MG63 (cell line): ENCODE results near the gene ILF3. TPM values are rescaled to one million over a fixed set of nuclear protein-coding genes. Genes with fewer than 3 reads are reported as not detected.
"Not testable (repeated sequence)": the region's sequence is repeated elsewhere in the genome, so short reads cannot be mapped to it uniquely, and the experiment has no call there.

ENCODE experiments used
- DNase-seq: peaks from one replicate; pipeline ENCODE4 v3.0.0-alpha.2; 2020
- H3K27me3 ChIP-seq: fragments of 250-450 bp; sonication (Bioruptor Pico); 2 replicates; pipeline ENCODE4 v1.5.1; 2020; ENCODE audit warnings: mild to moderate bottlenecking, moderate library complexity
- H3K36me3 ChIP-seq: fragments of 250-450 bp; sonication (Bioruptor Pico); 2 replicates; pipeline ENCODE4 v1.5.1; 2020; ENCODE audit warnings: mild to moderate bottlenecking, moderate library complexity
- H3K4me3 ChIP-seq: fragments of 250-450 bp; sonication (Bioruptor Pico); 2 replicates; pipeline ENCODE4 v1.5.1; 2020; ENCODE audit warnings: mild to moderate bottlenecking, moderate library complexity
- H3K9me3 ChIP-seq: fragments of 250-450 bp; sonication (Bioruptor Pico); 2 replicates; pipeline ENCODE4 v1.5.1; 2020; ENCODE audit warnings: mild to moderate bottlenecking, moderate library complexity
- total RNA-seq: library from RNA; depleted of rRNA; stranded (reverse); fragments of >200 nt; shearing (Covaris generic); gene quantifications from 2 replicates; pipeline ENCODE4 v1.2.3, GENCODE V29; 2014; ENCODE audit warnings: low replicate concordance

Gene ILF3
- total RNA-seq, 1 experiment from 2014 or later = 320 TPM

DNA sequence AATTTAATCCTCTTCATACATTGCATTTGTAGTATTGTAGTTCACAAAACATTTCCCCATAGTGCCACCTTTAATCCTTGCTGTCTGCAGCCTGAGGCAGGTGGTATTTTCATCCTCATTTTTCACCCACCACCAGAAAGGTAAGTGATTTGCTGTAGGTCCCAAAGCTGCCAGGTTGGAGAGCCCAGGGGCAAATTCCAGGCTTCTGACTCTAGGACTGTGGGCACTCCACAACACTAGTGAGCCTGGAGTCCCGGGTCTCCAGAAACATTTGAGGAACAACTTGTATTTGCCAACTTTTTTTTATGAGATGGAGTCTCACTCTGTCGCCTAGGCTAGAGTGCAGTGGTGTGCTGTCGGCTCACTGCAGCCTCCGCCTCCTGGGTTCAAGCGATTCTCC lies 6.2 kb downstream of the ILF3 start:
- Histone ChIP-seq H3K27me3 (no peaks in the 10 kb centered on the region), H3K9me3 (no peaks in the 10 kb centered on the region), H3K4me3 (no peak overlapping the region), H3K36me3 (peaks cover 58% of the 10 kb centered on the region)
- no peak for DNase-seq

DNA sequence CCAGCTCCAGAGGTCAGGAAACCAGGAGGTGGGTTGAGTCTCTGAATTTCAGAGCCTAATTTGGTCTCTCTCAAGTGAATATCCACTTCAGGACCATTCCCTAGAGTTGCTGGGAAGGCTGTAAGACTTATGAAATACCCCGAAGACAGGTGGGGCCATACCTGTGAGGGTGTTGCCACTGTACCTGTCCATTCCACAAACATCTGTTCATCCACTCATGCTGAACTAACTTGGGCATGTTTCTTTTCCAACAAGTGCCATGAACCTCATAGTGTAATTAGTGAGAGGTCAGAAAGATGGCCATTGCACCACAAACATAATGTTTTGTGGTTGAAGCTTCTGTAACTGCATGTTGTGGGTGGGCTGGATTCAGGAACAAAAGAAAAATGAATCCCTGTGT lies 7.8 kb downstream of the ILF3 start:
- Histone ChIP-seq H3K4me3 (no peak overlapping the region), H3K36me3 (peaks cover 58% of the 10 kb centered on the region), H3K9me3 (no peaks in the 10 kb centered on the region), H3K27me3 (no peaks in the 10 kb centered on the region)
- no peak for DNase-seq

DNA sequence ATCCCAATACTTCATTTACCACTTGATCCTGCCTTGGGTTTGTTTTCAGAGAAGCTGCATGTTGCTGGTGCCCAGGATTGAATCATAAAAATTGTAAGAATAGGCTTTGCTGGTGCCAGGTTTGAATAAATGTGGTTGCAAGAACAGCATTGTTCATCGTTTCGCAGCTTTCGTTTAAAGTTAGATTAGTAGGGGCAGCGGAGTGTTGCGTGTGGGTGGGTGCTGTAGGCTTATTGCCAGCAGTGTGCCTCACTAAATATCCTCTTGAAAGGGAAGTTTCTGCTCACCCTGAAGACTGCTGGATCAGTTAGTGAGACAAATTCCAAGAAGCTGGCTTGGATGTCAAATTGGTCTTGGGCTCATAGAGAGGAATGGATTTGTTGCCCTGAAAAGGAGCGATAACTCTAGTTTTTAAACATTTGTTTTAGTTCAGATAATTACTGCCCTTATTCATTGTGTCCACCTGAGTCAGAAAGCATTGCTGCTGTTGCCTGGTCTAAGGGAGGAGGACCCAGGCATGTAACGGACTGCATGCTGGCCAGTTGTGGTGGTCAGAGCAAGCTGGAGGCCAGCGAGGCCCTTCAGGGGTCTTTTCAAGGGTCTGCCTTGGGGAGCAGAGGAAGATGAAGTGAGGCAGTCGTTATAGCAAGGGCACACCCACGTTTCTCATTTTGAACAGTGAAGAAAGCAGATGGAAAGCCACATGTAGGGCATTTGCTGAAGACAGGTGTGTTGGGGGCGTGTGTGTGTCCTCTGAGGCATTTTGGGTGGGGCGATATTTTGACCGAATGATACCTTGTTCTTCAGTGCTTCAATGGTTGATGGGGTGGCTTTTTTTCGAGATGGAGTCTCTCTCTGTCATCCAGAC lies 8.5 kb downstream of the ILF3 start:
- no peaks in the 10 kb centered on the region for H3K27me3 ChIP-seq
- H3K9me3 ChIP-seq = no peaks in the 10 kb centered on the region
- DNase-seq = peak; percentile 87
- H3K4me3 ChIP-seq = no peak overlapping the region
- H3K36me3 ChIP-seq = peaks cover 55% of the 10 kb centered on the region

DNA sequence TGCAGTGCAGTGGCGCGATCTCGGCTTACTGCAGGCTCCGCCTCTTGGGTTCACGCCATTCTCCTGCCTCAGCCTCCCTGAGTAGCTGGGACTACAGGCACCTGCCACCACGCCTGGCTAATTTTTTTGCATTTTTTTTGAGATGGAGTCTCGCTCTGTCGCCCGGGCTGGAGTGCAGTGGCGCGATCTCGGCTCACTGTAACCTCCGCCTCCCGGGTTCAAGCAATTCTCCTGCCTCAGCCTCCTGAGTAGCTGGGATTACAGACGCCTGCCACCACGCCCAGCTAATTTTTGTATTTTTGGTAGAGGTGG lies 9.1 kb downstream of the ILF3 start:
- H3K4me3 ChIP-seq, DNase-seq, H3K9me3 ChIP-seq, H3K27me3 ChIP-seq: not testable (repeated sequence)
- H3K36me3 ChIP-seq = peaks cover 58% of the 10 kb centered on the region

DNA sequence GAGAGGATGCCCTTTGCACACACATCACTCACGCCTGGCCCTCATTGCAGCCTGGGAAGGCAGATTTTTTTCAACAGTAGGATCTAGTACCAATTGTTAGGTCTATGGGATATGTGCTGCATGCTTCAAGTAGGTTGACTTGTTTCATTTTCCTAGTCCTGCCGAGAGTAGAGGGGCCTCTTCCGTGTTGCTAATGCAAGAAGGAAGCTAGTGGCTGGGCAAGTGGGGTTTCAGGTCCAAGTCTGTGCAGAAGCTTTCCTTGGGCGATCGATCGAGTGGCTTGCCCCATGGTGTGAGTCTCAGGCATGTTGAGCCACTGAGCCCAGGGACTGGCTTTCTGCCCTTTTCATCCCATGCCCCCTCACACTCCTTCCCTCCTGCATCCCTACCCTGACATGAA lies 13.7 kb downstream of the ILF3 start:
- Histone ChIP-seq H3K27me3 (no peaks in the 10 kb centered on the region), H3K36me3 (peaks cover 79% of the 10 kb centered on the region), H3K9me3 (no peaks in the 10 kb centered on the region), H3K4me3 (no peak overlapping the region)
- no peak for DNase-seq

DNA sequence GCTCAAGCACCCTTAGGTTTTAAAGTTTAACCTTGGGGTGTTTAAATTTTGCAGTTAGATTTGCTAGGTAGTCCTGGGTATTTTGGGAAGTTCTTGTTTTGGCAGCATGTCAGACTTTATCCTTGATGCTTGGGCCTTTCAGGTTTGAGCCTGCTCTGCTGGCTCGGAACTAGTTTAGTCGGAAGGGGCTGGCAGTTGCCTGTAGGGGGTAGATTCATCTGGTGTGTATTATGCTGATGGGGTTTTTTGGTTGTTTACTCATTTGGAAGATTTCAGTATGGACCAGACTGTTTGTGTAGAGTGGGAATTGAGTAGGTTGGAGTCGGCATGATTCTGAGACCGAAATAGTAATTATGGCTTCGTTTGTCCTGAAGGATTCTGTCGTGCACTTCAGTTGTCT lies 15.1 kb downstream of the ILF3 start:
- H3K9me3 ChIP-seq = no peaks in the 10 kb centered on the region
- no peak for DNase-seq
- H3K36me3 ChIP-seq = peaks cover 88% of the 10 kb centered on the region
- no peaks in the 10 kb centered on the region for H3K27me3 ChIP-seq
- no peak overlapping the region for H3K4me3 ChIP-seq

DNA sequence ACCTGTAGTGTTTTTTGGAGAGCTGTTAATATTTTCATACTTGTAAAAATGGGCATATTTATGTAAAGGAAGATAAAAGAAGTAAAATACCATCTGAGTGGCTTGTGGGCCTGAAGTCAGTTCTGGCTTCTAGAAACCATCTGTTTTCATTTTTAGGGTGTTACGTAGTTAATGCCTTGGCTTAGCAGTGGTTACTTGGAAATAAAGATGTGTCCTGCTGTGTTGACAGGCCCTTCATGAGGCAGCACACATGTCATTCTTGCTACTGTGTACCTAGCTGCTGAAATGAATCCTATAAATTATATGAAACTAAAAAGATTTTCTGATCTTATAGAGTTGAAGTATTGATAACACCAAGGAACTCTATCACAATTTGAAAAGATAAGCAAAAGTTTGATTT lies 16.0 kb downstream of the ILF3 start:
- H3K4me3 ChIP-seq = no peak overlapping the region
- peaks cover 87% of the 10 kb centered on the region for H3K36me3 ChIP-seq
- no peak for DNase-seq
- H3K9me3 ChIP-seq = no peaks in the 10 kb centered on the region
- H3K27me3 ChIP-seq = no peaks in the 10 kb centered on the region

DNA sequence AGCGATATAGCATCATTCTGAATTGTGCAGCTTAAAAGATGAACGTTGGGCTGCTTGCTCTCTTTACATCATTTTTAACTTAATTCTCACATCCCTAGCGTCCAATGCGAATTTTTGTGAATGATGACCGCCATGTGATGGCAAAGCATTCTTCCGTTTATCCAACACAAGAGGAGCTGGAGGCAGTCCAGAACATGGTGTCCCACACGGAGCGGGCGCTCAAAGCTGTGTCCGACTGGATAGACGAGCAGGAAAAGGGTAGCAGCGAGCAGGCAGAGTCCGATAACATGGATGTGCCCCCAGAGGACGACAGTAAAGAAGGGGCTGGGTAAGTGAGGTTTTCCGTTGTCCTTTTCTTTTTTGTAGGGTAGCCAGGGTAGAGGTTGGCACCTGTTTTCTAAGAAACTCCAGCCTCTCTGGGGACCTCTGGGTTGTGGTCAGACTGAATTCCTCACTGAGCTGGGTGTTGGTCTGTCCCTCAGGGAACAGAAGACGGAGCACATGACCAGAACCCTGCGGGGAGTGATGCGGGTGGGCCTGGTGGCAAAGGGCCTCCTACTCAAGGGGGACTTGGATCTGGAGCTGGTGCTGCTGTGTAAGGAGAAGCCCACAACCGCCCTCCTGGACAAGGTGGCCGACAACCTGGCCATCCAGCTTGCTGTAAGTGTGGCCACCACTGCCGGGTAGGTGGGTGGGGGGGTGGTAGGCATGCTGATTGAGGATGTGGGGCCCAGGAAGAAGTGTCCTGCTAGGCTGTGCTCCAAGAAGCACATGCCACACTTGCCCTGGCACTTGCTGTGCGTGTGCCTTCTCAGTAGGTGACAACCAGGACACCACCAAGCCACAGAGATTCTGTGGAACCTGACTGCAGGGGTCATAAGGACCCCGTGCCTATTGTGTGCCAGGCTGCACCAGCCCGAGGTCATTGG lies 17.0 kb downstream of the ILF3 start:
- peaks cover 88% of the 10 kb centered on the region for H3K36me3 ChIP-seq
- no peak overlapping the region for H3K4me3 ChIP-seq
- H3K9me3 ChIP-seq = no peaks in the 10 kb centered on the region
- H3K27me3 ChIP-seq = no peaks in the 10 kb centered on the region
- no peak for DNase-seq

DNA sequence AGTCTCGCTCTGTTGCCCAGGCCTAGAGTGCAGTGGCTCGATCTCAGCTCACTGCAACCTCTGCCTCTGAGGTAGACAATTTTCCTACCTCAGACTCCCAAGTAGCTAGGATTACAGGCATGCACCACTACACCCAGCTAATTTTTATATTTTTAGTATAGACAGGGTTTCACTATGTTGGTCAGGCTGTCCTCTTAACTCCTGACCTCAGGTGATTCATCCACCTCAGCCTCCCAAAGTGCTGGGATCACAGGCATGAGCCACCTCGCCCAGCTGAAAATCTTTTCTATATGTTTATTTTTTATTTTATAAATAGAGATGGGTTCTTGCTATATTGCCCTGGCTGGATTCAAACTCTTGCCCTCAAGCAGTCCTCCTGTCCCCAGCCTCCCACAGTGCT lies 17.8 kb downstream of the ILF3 start:
- H3K27me3 ChIP-seq, H3K4me3 ChIP-seq, H3K9me3 ChIP-seq, DNase-seq: not testable (repeated sequence)
- H3K36me3 ChIP-seq = peaks cover 87% of the 10 kb centered on the region

DNA sequence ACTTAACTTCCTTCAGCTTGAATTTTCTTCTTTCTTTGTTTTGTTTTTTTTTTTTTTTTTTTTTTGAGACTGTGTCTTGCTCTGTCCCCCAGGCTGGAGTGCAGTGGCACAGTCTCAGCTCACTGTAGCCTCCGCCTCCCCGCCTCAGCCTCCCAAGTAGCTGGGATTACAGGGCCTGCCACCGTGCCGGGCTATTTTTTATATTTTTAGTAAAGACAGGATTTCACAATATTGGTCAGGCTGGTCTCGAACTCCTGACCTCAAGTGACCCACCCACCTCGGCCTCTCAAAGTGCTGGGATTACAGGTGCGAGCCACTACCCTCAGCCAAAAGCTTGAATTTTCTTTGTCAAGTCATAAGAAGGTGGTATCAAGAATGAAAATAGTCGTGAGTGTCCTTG lies 21.1 kb downstream of the ILF3 start:
- not testable (repeated sequence) for H3K9me3 ChIP-seq, DNase-seq, H3K27me3 ChIP-seq, H3K4me3 ChIP-seq
- H3K36me3 ChIP-seq = peaks cover 89% of the 10 kb centered on the region

DNA sequence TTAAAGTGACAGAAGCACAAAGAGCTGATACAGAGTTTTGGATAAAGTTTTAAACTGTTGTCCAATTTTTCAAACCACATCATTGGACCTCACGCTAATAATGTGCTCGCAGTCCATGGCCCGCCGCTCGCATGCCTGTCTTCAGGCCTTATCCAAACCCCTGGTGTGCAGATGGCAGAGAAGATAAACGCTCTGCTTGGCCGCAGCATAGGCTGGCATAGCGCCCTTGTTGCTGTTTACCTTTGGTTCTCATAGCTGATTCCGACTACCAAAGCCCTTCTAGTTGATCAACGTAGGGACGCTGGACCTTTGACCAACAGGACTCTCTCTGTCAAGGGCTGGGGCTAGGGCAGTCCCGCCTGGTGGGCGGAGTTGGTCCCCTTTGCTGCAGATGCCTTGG lies 23.6 kb downstream of the ILF3 start:
- Histone ChIP-seq H3K9me3 (no peaks in the 10 kb centered on the region), H3K36me3 (peaks cover 90% of the 10 kb centered on the region), H3K27me3 (no peaks in the 10 kb centered on the region), H3K4me3 (no peak overlapping the region)
- DNase-seq = no peak

DNA sequence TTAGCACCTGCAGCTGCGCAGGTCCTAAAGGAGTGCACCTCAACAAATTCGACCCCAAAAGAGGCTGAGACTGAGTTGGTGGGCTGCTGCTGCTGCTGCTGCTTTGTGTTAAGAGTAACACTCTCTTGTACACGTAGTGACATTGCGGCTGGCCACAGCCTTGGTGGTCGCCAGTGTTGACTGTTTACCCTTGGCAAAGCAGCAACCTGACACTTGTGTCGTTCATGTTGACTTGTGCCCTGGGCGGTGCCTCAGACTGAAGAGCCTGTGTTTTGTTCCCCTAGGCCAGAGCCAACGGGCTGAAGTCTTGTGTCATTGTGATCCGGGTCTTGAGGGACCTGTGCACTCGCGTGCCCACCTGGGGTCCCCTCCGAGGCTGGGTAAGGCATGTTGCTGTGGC lies 24.7 kb downstream of the ILF3 start:
- Histone ChIP-seq H3K36me3 (peaks cover 90% of the 10 kb centered on the region), H3K9me3 (no peaks in the 10 kb centered on the region), H3K27me3 (no peaks in the 10 kb centered on the region), H3K4me3 (no peak overlapping the region)
- DNase-seq = no peak

DNA sequence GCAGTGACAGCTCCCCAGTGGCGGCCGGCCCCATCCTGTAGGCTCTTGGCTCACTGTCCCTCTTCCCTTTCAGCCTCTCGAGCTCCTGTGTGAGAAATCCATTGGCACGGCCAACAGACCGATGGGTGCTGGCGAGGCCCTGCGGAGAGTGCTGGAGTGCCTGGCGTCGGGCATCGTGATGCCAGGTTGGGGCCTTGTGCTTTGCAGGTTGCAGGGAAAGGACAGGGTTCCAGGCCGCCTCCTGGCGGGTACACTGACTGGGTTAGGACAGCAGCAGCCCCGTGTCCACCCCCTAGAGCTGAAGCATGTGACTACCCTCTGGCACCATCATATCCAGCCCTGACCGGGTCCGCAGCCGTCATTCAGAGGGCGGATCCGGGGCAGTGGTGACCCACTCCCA lies 25.6 kb downstream of the ILF3 start:
- no peak for DNase-seq
- H3K4me3 ChIP-seq = no peak overlapping the region
- no peaks in the 10 kb centered on the region for H3K9me3 ChIP-seq
- H3K36me3 ChIP-seq = peaks cover 95% of the 10 kb centered on the region
- H3K27me3 ChIP-seq = no peaks in the 10 kb centered on the region

DNA sequence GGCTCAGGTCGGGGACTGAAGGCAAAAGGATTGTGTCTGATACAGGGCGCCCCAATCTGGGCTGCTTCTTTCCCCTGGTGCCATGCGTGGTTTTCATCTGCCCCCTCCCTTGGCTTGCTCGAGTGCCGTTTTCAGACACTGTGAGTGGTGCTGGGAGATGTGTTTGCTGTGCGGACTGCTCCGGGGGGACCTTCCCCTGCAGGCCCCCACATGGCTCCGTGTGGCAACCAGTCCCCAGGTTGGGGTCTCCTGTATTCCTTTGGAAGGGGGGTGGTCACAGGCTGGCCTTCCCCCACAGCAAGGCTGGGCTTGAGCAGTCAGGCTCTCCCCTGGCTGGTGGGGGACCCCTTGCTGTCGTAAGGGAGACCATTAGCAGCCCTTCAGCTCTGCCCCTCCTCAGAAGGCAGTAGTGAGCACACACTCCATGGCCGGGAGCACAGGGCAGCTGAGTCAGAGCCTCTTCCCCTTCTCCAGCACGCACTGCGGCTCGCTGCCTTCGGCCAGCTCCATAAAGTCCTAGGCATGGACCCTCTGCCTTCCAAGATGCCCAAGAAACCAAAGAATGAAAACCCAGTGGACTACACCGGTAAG lies 26.5 kb downstream of the ILF3 start:
- Histone ChIP-seq H3K27me3 (no peaks in the 10 kb centered on the region), H3K4me3 (no peak overlapping the region), H3K36me3 (peaks cover 97% of the 10 kb centered on the region), H3K9me3 (no peaks in the 10 kb centered on the region)
- no peak for DNase-seq

DNA sequence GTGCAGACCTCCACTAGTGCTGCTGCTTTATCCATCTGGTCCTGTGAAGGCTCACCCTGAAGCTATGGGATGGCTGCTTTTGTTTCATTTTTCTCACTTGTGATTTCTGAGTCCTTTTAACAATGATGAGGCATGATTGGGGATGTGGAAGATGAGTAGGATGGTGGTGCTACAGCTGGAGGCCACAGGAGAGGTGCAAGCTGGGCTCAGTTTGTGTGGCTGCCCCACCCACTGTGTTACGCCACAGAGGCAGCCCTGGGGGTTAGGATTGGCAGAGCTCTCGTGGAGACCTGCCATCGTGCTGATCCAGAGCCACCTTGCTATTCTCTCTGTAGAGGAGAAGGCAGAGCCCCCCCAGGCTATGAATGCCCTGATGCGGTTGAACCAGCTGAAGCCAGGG lies 27.5 kb downstream of the ILF3 start:
- H3K27me3 ChIP-seq = no peaks in the 10 kb centered on the region
- peaks cover 97% of the 10 kb centered on the region for H3K36me3 ChIP-seq
- DNase-seq = no peak
- no peaks in the 10 kb centered on the region for H3K9me3 ChIP-seq
- no peak overlapping the region for H3K4me3 ChIP-seq

DNA sequence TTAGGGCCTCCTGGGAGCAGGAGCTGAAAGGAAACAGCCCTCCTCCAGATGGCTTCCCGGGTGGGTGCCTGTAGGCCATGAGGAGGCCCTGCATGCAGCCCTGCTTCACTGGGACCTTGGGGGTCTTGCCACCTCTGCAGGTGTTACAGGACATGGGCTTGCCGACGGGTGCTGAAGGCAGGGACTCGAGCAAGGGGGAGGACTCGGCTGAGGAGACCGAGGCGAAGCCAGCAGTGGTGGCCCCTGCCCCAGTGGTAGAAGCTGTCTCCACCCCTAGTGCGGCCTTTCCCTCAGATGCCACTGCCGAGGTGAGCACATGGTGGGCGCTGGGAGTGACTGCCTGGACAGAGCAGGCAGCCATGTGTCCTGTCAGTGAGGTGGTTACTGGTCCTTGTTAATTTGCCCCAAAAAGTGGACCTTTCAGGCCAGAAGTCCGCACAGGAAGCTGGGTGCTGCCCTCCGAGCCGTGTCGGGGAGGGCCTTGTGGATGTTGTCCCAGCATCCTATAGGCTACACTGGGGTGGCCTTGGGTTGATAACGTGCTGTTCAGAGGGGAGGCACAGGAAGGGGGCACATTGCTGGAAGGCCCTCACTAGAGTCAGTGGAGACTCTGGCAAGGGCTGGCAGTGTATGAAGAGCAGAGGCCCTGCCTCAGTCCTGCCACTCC lies 28.4 kb downstream of the ILF3 start:
- Histone ChIP-seq H3K4me3 (no peak overlapping the region), H3K9me3 (no peaks in the 10 kb centered on the region), H3K27me3 (no peaks in the 10 kb centered on the region), H3K36me3 (peaks cover 96% of the 10 kb centered on the region)
- no peak for DNase-seq

DNA sequence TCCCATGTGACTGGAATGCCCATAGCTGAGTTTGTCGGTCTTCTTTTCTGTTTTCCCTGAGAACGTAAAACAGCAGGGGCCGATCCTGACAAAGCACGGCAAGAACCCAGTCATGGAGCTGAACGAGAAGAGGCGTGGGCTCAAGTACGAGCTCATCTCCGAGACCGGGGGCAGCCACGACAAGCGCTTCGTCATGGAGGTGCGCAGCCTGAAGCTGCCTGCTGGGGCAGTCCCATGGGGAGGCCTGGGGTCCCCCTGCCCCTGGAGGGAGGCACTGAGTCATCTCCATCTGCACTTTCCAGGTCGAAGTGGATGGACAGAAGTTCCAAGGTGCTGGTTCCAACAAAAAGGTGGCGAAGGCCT lies 28.9 kb downstream of the ILF3 start:
- Histone ChIP-seq H3K9me3 (no peaks in the 10 kb centered on the region), H3K4me3 (no peak overlapping the region), H3K36me3 (peaks cover 96% of the 10 kb centered on the region), H3K27me3 (no peaks in the 10 kb centered on the region)
- no peak for DNase-seq
